Measurements from ENCODE around the gene PRKAB1.

DNA sequence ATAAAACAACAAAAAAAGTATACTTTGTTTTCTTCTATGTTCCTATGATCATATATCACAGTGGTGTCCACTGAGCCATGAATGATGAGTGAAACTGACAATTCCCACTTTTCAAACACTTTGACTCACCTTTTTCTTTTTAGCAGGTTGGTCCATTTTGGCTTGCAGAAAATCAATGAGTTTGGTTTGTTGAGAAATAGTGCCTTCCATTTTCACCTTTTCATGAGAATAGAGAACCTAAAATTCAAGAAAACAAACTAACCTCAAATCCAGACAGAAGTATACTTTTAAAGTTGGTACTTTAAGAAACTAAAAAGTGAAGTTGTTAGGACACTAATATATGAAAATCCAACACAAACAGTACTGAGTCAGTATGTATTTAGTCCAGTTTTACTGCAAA, 52.4 kb downstream of the PRKAB1 start:
- TF ChIP-seq, protein P1, sequence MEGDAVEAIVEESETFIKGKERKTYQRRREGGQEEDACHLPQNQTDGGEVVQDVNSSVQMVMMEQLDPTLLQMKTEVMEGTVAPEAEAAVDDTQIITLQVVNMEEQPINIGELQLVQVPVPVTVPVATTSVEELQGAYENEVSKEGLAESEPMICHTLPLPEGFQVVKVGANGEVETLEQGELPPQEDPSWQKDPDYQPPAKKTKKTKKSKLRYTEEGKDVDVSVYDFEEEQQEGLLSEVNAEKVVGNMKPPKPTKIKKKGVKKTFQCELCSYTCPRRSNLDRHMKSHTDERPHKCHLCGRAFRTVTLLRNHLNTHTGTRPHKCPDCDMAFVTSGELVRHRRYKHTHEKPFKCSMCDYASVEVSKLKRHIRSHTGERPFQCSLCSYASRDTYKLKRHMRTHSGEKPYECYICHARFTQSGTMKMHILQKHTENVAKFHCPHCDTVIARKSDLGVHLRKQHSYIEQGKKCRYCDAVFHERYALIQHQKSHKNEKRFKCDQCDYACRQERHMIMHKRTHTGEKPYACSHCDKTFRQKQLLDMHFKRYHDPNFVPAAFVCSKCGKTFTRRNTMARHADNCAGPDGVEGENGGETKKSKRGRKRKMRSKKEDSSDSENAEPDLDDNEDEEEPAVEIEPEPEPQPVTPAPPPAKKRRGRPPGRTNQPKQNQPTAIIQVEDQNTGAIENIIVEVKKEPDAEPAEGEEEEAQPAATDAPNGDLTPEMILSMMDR (IDR thresholded peaks at IDR 0.05) = no peak
- TF ChIP-seq POLR2A (IDR thresholded peaks at IDR 0.05) = no peak
- no peak for TF ChIP-seq POLR2AphosphoS5 (IDR thresholded peaks at IDR 0.05)
- no peak for TF ChIP-seq EP300 (IDR thresholded peaks at IDR 0.05)
